Measurements from ENCODE around the gene CARHSP1. TPM values are rescaled to one million over a fixed set of nuclear protein-coding genes. Genes with fewer than 3 reads are reported as not detected.

Gene CARHSP1
- polyA plus RNA-seq, 1 donor (not counting 4 experiments of a cell fraction or from before 2014, with no cell fraction given): 61.9 TPM

- H3K4me2 ChIP-seq (ENCODE audit: control insufficient read depth, extremely low read depth, insufficient read depth, low read depth, low read length): no peak overlapping the region
- TF ChIP-seq CTCF (optimal IDR thresholded peaks at IDR 0.05 in 1 of 3, IDR thresholded peaks at IDR 0.05 in 1 of 3, conservative IDR thresholded peaks at IDR 0.05 in 1 of 3; ENCODE audit: extremely low read depth in 1 of 3, insufficient read depth in 2 of 3, low read length in 3 of 3): no peak
- TF ChIP-seq EZH2 (IDR thresholded peaks at IDR 0.05; ENCODE audit: low read length): no peak
- H2AFZ ChIP-seq (ENCODE audit: control insufficient read depth, low read length): no peak overlapping the region
- H4K20me1 ChIP-seq (ENCODE audit: control insufficient read depth, extremely low read depth, insufficient read depth, low read length): no peaks in the 10 kb centered on the region
- no peak overlapping the region for H3K27ac ChIP-seq (ENCODE audit: control insufficient read depth, insufficient read depth, low read length)
- no peak overlapping the region for H3K4me3 ChIP-seq (ENCODE audit: control insufficient read depth in 2 of 3, extremely low read depth in 1 of 3, insufficient read depth in 2 of 3, low read depth in 1 of 3, low read length in 3 of 3)
- no peaks in the 10 kb centered on the region for H3K4me1 ChIP-seq (ENCODE audit: control insufficient read depth, extremely low read depth, insufficient read depth, low read length)
- H3K9me1 ChIP-seq (ENCODE audit: control insufficient read depth, extremely low read depth, insufficient read depth, low read length): no peaks in the 10 kb centered on the region
- no peaks in the 10 kb centered on the region for H3K27me3 ChIP-seq (ENCODE audit: control insufficient read depth, extremely low read depth, insufficient read depth, low read length)
- dilution Hi-C loops (cut with MboI; ENCODE audit: extremely low pct_ligation_motif_present, low sequenced_read_pairs): no loop called here
- H3K9me3 ChIP-seq (ENCODE audit: control insufficient read depth, low read depth, low read length): no peaks in the 10 kb centered on the region
- DNase-seq (ENCODE audit: low read depth, low spot score) (no peak), FAIRE-seq (no peak)
- H3K79me2 ChIP-seq (ENCODE audit: control insufficient read depth, insufficient read depth, low read length): peaks cover 20% of the 10 kb centered on the region
- H3K9ac ChIP-seq (ENCODE audit: control insufficient read depth, extremely low read depth, insufficient read depth, low read length): no peak overlapping the region
- H3K36me3 ChIP-seq (ENCODE audit: control insufficient read depth in 2 of 2, extremely low read depth in 1 of 2, insufficient read depth in 2 of 2, low read length in 2 of 2): peaks cover 24 to 40% of the 10 kb centered on the region in 2 experiments
These were observed 42.0 kb upstream of the CARHSP1 start for GRCh38 chr16:8910811-8911210.

- Histone ChIP-seq H3K4me1 (ENCODE audit: control insufficient read depth, extremely low read depth, insufficient read depth, low read length) (no peaks in the 10 kb centered on the region), H3K9ac (ENCODE audit: control insufficient read depth, extremely low read depth, insufficient read depth, low read length) (no peak overlapping the region), H3K27ac (ENCODE audit: control insufficient read depth, insufficient read depth, low read length) (no peak overlapping the region), H2AFZ (ENCODE audit: control insufficient read depth, low read length) (no peak overlapping the region), H3K9me1 (ENCODE audit: control insufficient read depth, extremely low read depth, insufficient read depth, low read length) (no peaks in the 10 kb centered on the region), H3K79me2 (ENCODE audit: control insufficient read depth, insufficient read depth, low read length) (peaks cover 12% of the 10 kb centered on the region), H4K20me1 (ENCODE audit: control insufficient read depth, extremely low read depth, insufficient read depth, low read length) (no peaks in the 10 kb centered on the region), H3K9me3 (ENCODE audit: control insufficient read depth, low read depth, low read length) (no peaks in the 10 kb centered on the region), H3K4me3 (ENCODE audit: control insufficient read depth in 2 of 3, extremely low read depth in 1 of 3, insufficient read depth in 2 of 3, low read depth in 1 of 3, low read length in 3 of 3) (no peak overlapping the region), H3K4me2 (ENCODE audit: control insufficient read depth, extremely low read depth, insufficient read depth, low read depth, low read length) (no peak overlapping the region), H3K27me3 (ENCODE audit: control insufficient read depth, extremely low read depth, insufficient read depth, low read length) (no peaks in the 10 kb centered on the region), H3K36me3 (ENCODE audit: control insufficient read depth in 2 of 2, extremely low read depth in 1 of 2, insufficient read depth in 2 of 2, low read length in 2 of 2) (peaks cover 30 to 44% of the 10 kb centered on the region in 2 experiments)
- TF ChIP-seq EZH2 (IDR thresholded peaks at IDR 0.05; ENCODE audit: low read length) (no peak), CTCF (optimal IDR thresholded peaks at IDR 0.05 in 1 of 3, IDR thresholded peaks at IDR 0.05 in 1 of 3, conservative IDR thresholded peaks at IDR 0.05 in 1 of 3; ENCODE audit: extremely low read depth in 1 of 3, insufficient read depth in 2 of 3, low read length in 3 of 3) (no peak)
- dilution Hi-C loops (cut with MboI; ENCODE audit: extremely low pct_ligation_motif_present, low sequenced_read_pairs): no loop called here
- DNase-seq (ENCODE audit: low read depth, low spot score): no peak
- no peak for FAIRE-seq
These were observed 40.1 kb upstream of the CARHSP1 start for GRCh38 chr16:8908810-8909468.
